Right lobe of liver (tissue), 4 donors: ENCODE measurements around the gene SMPD2.

Source experiments
- POLR2A ChIP-seq: fragments of 450-650 bp; IDR thresholded peaks from one replicate; pipeline ENCODE4 v1.6.1; 2017; ENCODE audit warnings: antibody characterized with exemption, mild to moderate bottlenecking
- TF ChIP-seq, protein P1 (sequence below), 4 donors: fragments of 200-600 bp in 3 of 4; fragments of 450-650 bp in 1 of 4; IDR thresholded peaks; one replicate each; pipeline versions ENCODE4 v1.5.1 to v1.8.0; 2016 to 2022; ENCODE audit warnings: antibody characterized with exemption in 4 of 4, mild to moderate bottlenecking in 2 of 4
- donor health status: DM: no; HTN: no; CAD: no.
- donor health status: DM: no; HTN: no; CAD: no.
- donor health status: DM: no; HTN: yes; CAD: no.

DNA sequence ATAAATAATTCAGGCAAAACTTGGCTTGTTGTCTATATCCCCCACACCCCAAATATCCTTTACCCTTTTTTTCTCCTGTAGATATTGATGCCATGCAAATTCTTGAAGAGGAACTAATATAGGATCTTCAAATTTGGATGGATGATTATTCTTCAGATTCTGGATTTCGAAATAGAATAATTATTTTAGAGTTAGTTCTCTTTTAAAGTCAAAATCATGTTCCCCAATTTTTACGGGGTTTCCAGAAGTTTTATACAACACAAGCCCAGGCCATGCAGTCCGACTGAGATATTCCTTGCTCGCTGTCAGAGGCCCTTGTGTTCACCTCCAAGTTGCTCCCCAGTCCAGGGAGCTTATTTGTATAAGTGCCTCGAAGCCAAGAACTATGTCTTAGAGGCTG lies 4.5 kb upstream of the SMPD2 start:
- TF ChIP-seq, protein P1, sequence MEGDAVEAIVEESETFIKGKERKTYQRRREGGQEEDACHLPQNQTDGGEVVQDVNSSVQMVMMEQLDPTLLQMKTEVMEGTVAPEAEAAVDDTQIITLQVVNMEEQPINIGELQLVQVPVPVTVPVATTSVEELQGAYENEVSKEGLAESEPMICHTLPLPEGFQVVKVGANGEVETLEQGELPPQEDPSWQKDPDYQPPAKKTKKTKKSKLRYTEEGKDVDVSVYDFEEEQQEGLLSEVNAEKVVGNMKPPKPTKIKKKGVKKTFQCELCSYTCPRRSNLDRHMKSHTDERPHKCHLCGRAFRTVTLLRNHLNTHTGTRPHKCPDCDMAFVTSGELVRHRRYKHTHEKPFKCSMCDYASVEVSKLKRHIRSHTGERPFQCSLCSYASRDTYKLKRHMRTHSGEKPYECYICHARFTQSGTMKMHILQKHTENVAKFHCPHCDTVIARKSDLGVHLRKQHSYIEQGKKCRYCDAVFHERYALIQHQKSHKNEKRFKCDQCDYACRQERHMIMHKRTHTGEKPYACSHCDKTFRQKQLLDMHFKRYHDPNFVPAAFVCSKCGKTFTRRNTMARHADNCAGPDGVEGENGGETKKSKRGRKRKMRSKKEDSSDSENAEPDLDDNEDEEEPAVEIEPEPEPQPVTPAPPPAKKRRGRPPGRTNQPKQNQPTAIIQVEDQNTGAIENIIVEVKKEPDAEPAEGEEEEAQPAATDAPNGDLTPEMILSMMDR (IDR thresholded peaks at IDR 0.05), result no peak
- no peak for TF ChIP-seq POLR2A
